Neural progenitor cell (in vitro differentiated cells): ENCODE data around the gene ELF5. TPM values are rescaled to one million over a fixed set of nuclear protein-coding genes. Genes with fewer than 3 reads are reported as not detected.

ENCODE experiments used
- DNase-seq: peaks from one replicate; pipeline ENCODE4 v3.0.0-alpha.2; 2016; ENCODE audit warnings: low spot score
- H2AFZ ChIP-seq: fragments of 200-600 bp; sonication (generic); replicated peaks from 2 replicates; pipeline ENCODE4 v1.6.1; 2016; ENCODE audit warnings: antibody characterized with exemption
- H3F3A ChIP-seq: fragments of 200-600 bp; sonication (generic); 2 replicates; pipeline ENCODE4 v1.6.1; 2016; ENCODE audit warnings: antibody characterized with exemption, low read depth
- H3K27ac ChIP-seq: fragments of 200-600 bp; sonication (generic); 2 replicates; pipeline ENCODE4 v1.5.1; 2016; ENCODE audit warnings: mild to moderate bottlenecking
- H3K27me3 ChIP-seq: fragments of 200-600 bp; sonication (generic); 2 replicates; pipeline ENCODE4 v1.6.1; 2016; ENCODE audit warnings: mild to moderate bottlenecking, moderate library complexity
- H3K36me3 ChIP-seq: fragments of 200-600 bp; sonication (generic); 2 replicates; pipeline ENCODE4 v1.5.1; 2016
- H3K4me1 ChIP-seq: fragments of 200-600 bp; sonication (generic); 2 replicates; pipeline ENCODE4 v1.6.1; 2016; ENCODE audit warnings: mixed run types
- H3K4me2 ChIP-seq: fragments of 200-600 bp; sonication (generic); 2 replicates; pipeline ENCODE4 v1.6.1; 2016
- H3K4me3 ChIP-seq: fragments of 200-600 bp; sonication (generic); 2 replicates; pipeline ENCODE4 v1.5.1; 2016
- H3K79me2 ChIP-seq: fragments of 200-600 bp; sonication (generic); 2 replicates; pipeline ENCODE4 v1.6.1; 2016; ENCODE audit warnings: low read depth
- H3K9ac ChIP-seq: fragments of 200-600 bp; sonication (generic); 2 replicates; pipeline ENCODE4 v1.6.1; 2016
- H3K9me3 ChIP-seq: fragments of 200-600 bp; sonication (generic); 2 replicates; pipeline ENCODE4 v1.5.1; 2016; ENCODE audit warnings: low read depth
- H4K20me1 ChIP-seq: fragments of 200-600 bp; sonication (generic); 2 replicates; pipeline ENCODE4 v1.6.1; 2016; ENCODE audit warnings: low read depth
- H3K27ac Mint-ChIP-seq: 3 replicates; pipeline ENCODE4 v1.8.0; 2021; ENCODE audit warnings: mixed read lengths
- H3K27me3 Mint-ChIP-seq: 2 replicates; pipeline ENCODE4 v1.8.0; 2022; ENCODE audit warnings: low read depth, mild to moderate bottlenecking, inconsistent platforms, moderate library complexity, mixed read lengths; ENCODE audit not compliant: insufficient read depth
- H3K36me3 Mint-ChIP-seq: 3 replicates; pipeline ENCODE4 v1.8.0; 2021; ENCODE audit warnings: mixed read lengths
- H3K4me1 Mint-ChIP-seq: 3 replicates; pipeline ENCODE4 v1.8.0; 2021; ENCODE audit warnings: mixed read lengths
- H3K4me3 Mint-ChIP-seq: 3 replicates; pipeline ENCODE4 v1.8.0; 2021; ENCODE audit warnings: mild to moderate bottlenecking, moderate library complexity, mixed read lengths
- H3K9me3 Mint-ChIP-seq: 3 replicates; pipeline ENCODE4 v1.8.0; 2020; ENCODE audit warnings: mixed read lengths
- CTCF ChIP-seq: fragments of 200-600 bp; sonication (generic); IDR thresholded peaks from 2 replicates; pipeline ENCODE4 v1.5.1; 2017; ENCODE audit warnings: antibody characterized with exemption, mild to moderate bottlenecking
- EZH2 ChIP-seq: fragments of 200-600 bp; sonication (generic); IDR thresholded peaks from 2 replicates; pipeline ENCODE4 v1.6.1; 2017; ENCODE audit warnings: antibody characterized with exemption, mild to moderate bottlenecking, moderate library complexity
- EZH2phosphoT487 ChIP-seq: fragments of 200-600 bp; sonication (generic); IDR thresholded peaks from 2 replicates; pipeline ENCODE4 v1.6.1; 2017; ENCODE audit warnings: antibody characterized with exemption
- total RNA-seq: library from RNA; depleted of rRNA; stranded (reverse); fragments of >200 nt; gene quantifications from 2 replicates; pipeline ENCODE4 v1.2.3, GENCODE V29; 2015; ENCODE audit warnings: low replicate concordance

The ELF5 gene
- total RNA-seq, 1 donor from 2014 or later, result not detected

GRCh38 chr11:34447044-34447443 lies 66.5 kb downstream of the ELF5 start:
- Mint-ChIP-seq H3K9me3 (no peaks in the 10 kb centered on the region), H3K27me3 (peaks cover 7% of the 10 kb centered on the region), H3K27ac (no peak overlapping the region), H3K4me1 (no peaks in the 10 kb centered on the region), H3K36me3 (no peaks in the 10 kb centered on the region), H3K4me3 (no peak overlapping the region)
- Histone ChIP-seq H3K4me3 (no peak overlapping the region), H3K9me3 (no peaks in the 10 kb centered on the region), H3K79me2 (no peaks in the 10 kb centered on the region), H4K20me1 (no peaks in the 10 kb centered on the region), H2AFZ (no peak overlapping the region), H3K36me3 (no peaks in the 10 kb centered on the region), H3K4me1 (no peaks in the 10 kb centered on the region), H3K9ac (no peak overlapping the region), H3K27me3 (no peaks in the 10 kb centered on the region), H3K4me2 (no peak overlapping the region), H3F3A (no peaks in the 10 kb centered on the region), H3K27ac (no peak overlapping the region)
- TF ChIP-seq CTCF, result no peak
- no peak for TF ChIP-seq EZH2
- TF ChIP-seq EZH2phosphoT487, result no peak
- no peak for DNase-seq

- H2AFZ ChIP-seq, result no peak overlapping the region
- H3K27ac ChIP-seq, result no peak overlapping the region
- H3K9ac ChIP-seq, result no peak overlapping the region
- H3K9me3 ChIP-seq, result no peaks in the 10 kb centered on the region
- H3F3A ChIP-seq, result no peaks in the 10 kb centered on the region
- no peak overlapping the region for H3K4me2 ChIP-seq
- Mint-ChIP-seq H3K27me3 (peaks cover 7% of the 10 kb centered on the region), H3K27ac (no peak overlapping the region), H3K4me3 (no peak overlapping the region), H3K36me3 (no peaks in the 10 kb centered on the region), H3K4me1 (no peaks in the 10 kb centered on the region), H3K9me3 (no peaks in the 10 kb centered on the region)
- H3K36me3 ChIP-seq, result no peaks in the 10 kb centered on the region
- no peak for TF ChIP-seq CTCF
- TF ChIP-seq EZH2phosphoT487, result no peak
- no peak for TF ChIP-seq EZH2
- no peaks in the 10 kb centered on the region for H4K20me1 ChIP-seq
- DNase-seq, result no peak
- no peaks in the 10 kb centered on the region for H3K4me1 ChIP-seq
- H3K79me2 ChIP-seq, result no peaks in the 10 kb centered on the region
- H3K4me3 ChIP-seq, result no peak overlapping the region
- no peaks in the 10 kb centered on the region for H3K27me3 ChIP-seq
Measured at GRCh38 chr11:34446386-34446785, 67.2 kb downstream of the ELF5 start.

DNA sequence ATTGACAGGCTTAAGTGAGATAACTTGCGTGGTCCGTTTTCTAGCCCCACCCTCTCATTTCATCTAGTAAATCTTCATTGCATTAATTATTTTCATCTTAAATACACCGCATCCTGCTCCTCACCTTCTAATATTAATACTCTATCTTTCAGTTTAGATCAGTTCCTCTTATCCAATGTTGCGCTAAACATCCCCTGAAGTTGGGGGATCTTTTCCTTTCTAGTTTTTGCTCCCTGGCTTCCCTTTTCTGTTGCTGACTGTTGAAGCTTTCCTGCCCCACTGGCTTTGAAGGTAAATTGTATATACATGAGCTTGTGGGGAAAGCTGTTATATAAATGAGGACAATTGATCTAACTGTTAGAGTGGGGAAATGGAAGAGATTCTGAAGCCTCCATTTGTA lies 67.6 kb downstream of the ELF5 start:
- no peak for DNase-seq
- H3K27ac ChIP-seq, result no peak overlapping the region
- H3K27ac Mint-ChIP-seq, result no peak overlapping the region
- H3K9ac ChIP-seq, result no peak overlapping the region
- no peaks in the 10 kb centered on the region for H3F3A ChIP-seq
- H3K9me3 ChIP-seq, result no peaks in the 10 kb centered on the region
- H3K4me1 ChIP-seq, result no peaks in the 10 kb centered on the region
- H3K36me3 Mint-ChIP-seq, result no peaks in the 10 kb centered on the region
- H3K36me3 ChIP-seq, result no peaks in the 10 kb centered on the region
- H3K4me3 Mint-ChIP-seq, result no peak overlapping the region
- H3K27me3 ChIP-seq, result no peaks in the 10 kb centered on the region
- TF ChIP-seq CTCF, result no peak
- no peak for TF ChIP-seq EZH2
- TF ChIP-seq EZH2phosphoT487, result no peak
- no peaks in the 10 kb centered on the region for H4K20me1 ChIP-seq
- H3K79me2 ChIP-seq, result no peaks in the 10 kb centered on the region
- no peaks in the 10 kb centered on the region for H3K4me1 Mint-ChIP-seq
- peaks cover 7% of the 10 kb centered on the region for H3K27me3 Mint-ChIP-seq
- no peak overlapping the region for H2AFZ ChIP-seq
- no peaks in the 10 kb centered on the region for H3K9me3 Mint-ChIP-seq
- H3K4me2 ChIP-seq, result no peak overlapping the region
- no peak overlapping the region for H3K4me3 ChIP-seq
